Measurements from ENCODE around the gene ABCC8. TPM values are rescaled to one million over a fixed set of nuclear protein-coding genes. Genes with fewer than 3 reads are reported as not detected.

ABCC8 gene
- total and polyA plus RNA-seq, 2 of the 8 experiments (the other 6 are each of a cell fraction or from before 2014, with no cell fraction given) = 3.7 to 4.9 TPM

- TF ChIP-seq GABPA (IDR thresholded peaks at IDR 0.05; ENCODE audit: borderline replicate concordance, insufficient read depth, low read length) = no peak
Observed at GRCh38 chr11:17428925-17429324, 47.7 kb downstream of the ABCC8 start (continued).
